PC-9 (cell line): ENCODE data around the gene ZDHHC11. TPM values are rescaled to one million over a fixed set of nuclear protein-coding genes. Genes with fewer than 3 reads are reported as not detected.

Source experiments
- BruUV-seq: library from RNA; stranded (reverse); fragments of 400-500 nt; replicated peaks from 2 replicates; lab custom pipeline; 2021; lab: Mats Ljungman, UMichigan
- CTCF ChIA-PET: fragments of 300-600 bp; sonication (Branson Sonifier 250); formaldehyde crosslinking; loops from one replicate; lab custom pipeline; 2022; ENCODE audit warnings: antibody characterized with exemption; lab: Charles Lee
- POLR2A ChIA-PET: fragments of 300-600 bp; sonication (Branson Sonifier 250); formaldehyde crosslinking; loops from one replicate; lab custom pipeline; 2022; ENCODE audit warnings: antibody characterized with exemption; ENCODE audit not compliant: unreplicated experiment; lab: Charles Lee
- DNase-seq, 2 experiments: peaks; one replicate each; pipeline versions ENCODE4 v3.0.0 to v3.0.0-alpha.2; 2015 to 2022; ENCODE audit warnings: mixed read lengths in 1 of 2
- H2AFZ ChIP-seq: fragments of 200-600 bp; sonication (generic); 2 replicates; pipeline ENCODE4 v1.8.1; 2017; ENCODE audit warnings: antibody characterized with exemption
- H3F3A ChIP-seq: fragments of 200-600 bp; sonication (generic); 2 replicates; pipeline ENCODE4 v1.8.1; 2017; ENCODE audit warnings: antibody characterized with exemption, mild to moderate bottlenecking, low read depth; ENCODE audit not compliant: insufficient read depth
- H3K27ac ChIP-seq: fragments of 200-600 bp; sonication (generic); 2 replicates; pipeline ENCODE4 v1.6.1; 2016; ENCODE audit warnings: mixed run types
- H3K27me3 ChIP-seq: fragments of 200-600 bp; sonication (generic); 2 replicates; pipeline ENCODE4 v1.6.1; 2016; ENCODE audit warnings: low read depth, mixed run types; ENCODE audit not compliant: insufficient read depth
- H3K36me3 ChIP-seq: fragments of 200-600 bp; sonication (generic); 2 replicates; pipeline ENCODE4 v1.6.1; 2016; ENCODE audit warnings: low read depth, mixed run types
- H3K4me1 ChIP-seq: fragments of 200-600 bp; sonication (generic); replicated peaks from 2 replicates; pipeline ENCODE4 v1.6.1; 2016; ENCODE audit warnings: mixed run types; ENCODE audit not compliant: insufficient read depth
- H3K4me2 ChIP-seq: fragments of 200-600 bp; sonication (generic); 2 replicates; pipeline ENCODE4 v1.6.1; 2017; ENCODE audit warnings: mixed run types
- H3K4me3 ChIP-seq: fragments of 200-600 bp; sonication (generic); 2 replicates; pipeline ENCODE4 v1.6.1; 2016; ENCODE audit warnings: mixed run types
- H3K79me2 ChIP-seq: fragments of 200-600 bp; sonication (generic); 2 replicates; pipeline ENCODE4 v1.6.1; 2017; ENCODE audit warnings: low read depth, mixed run types
- H3K9me2 ChIP-seq: fragments of 200-600 bp; sonication (generic); 2 replicates; pipeline ENCODE4 v1.8.1; 2017; ENCODE audit warnings: mild to moderate bottlenecking; ENCODE audit not compliant: insufficient read depth
- H3K9me3 ChIP-seq: fragments of 200-600 bp; sonication (generic); 2 replicates; pipeline ENCODE4 v1.8.1; 2016; ENCODE audit warnings: low read depth; ENCODE audit not compliant: insufficient read depth
- H4K20me1 ChIP-seq: fragments of 200-600 bp; sonication (generic); 2 replicates; pipeline ENCODE4 v1.8.1; 2017; ENCODE audit not compliant: insufficient read depth
- CTCF ChIP-seq: fragments of 200-600 bp; sonication (generic); conservative IDR thresholded peaks from 2 replicates; pipeline ENCODE4 v1.6.1; 2017; ENCODE audit warnings: mixed run types, antibody characterized with exemption, mild to moderate bottlenecking, moderate library complexity
- EZH2 ChIP-seq: fragments of 200-600 bp; sonication (generic); IDR thresholded peaks from 2 replicates; pipeline ENCODE4 v1.8.0; 2017; ENCODE audit warnings: antibody characterized with exemption, low read depth
- intact Hi-C: fragments of 100-400 bp; cut with micrococcal nuclease; formaldehyde crosslinking; loops from one replicate; pipeline ENCODE4 v1.10.0; 2022; ENCODE audit not compliant: unreplicated experiment
- total RNA-seq: library from RNA; stranded (reverse); gene quantifications from 2 replicates; pipeline ENCODE4 v1.2.3, GENCODE V29; 2021

ZDHHC11 gene
- total RNA-seq, 1 experiment from 2014 or later = 13.1 TPM

- no TSS peak for BruUV-seq
- H3K27ac ChIP-seq = no peak overlapping the region
- H3K4me1 ChIP-seq = no peaks in the 10 kb centered on the region
- H3K36me3 ChIP-seq = no peaks in the 10 kb centered on the region
- no peak overlapping the region for H3K4me2 ChIP-seq
- H3K79me2 ChIP-seq = no peaks in the 10 kb centered on the region
- intact Hi-C loops = no loop called here
- no peaks in the 10 kb centered on the region for H3K9me3 ChIP-seq
- DNase-seq = no peak
- POLR2A ChIA-PET = no interaction called here
- H3K9me2 ChIP-seq = no peaks in the 10 kb centered on the region
- peaks cover 29% of the 10 kb centered on the region for H3K27me3 ChIP-seq
- no peaks in the 10 kb centered on the region for H4K20me1 ChIP-seq
- H3K4me3 ChIP-seq = no peak overlapping the region
- peaks cover 11% of the 10 kb centered on the region; the same call in 1 of the 2 replicates for H3F3A ChIP-seq
- H2AFZ ChIP-seq = no peak overlapping the region
- CTCF ChIA-PET = no interaction called here
- TF ChIP-seq CTCF = no peak
- no peak for TF ChIP-seq EZH2
These were observed 1.2 kb upstream of the ZDHHC11 start for GRCh38 chr5:852018-852417.

- TF ChIP-seq EZH2 (no peak), CTCF (no peak)
- Histone ChIP-seq H3K9me3 (no peaks in the 10 kb centered on the region), H2AFZ (no peak overlapping the region), H3K36me3 (no peaks in the 10 kb centered on the region), H3K79me2 (no peaks in the 10 kb centered on the region), H3K27ac (no peak overlapping the region), H3K4me3 (no peak overlapping the region), H3F3A (peaks cover 8% of the 10 kb centered on the region; the same call in 1 of the 2 replicates), H3K27me3 (peaks cover 33% of the 10 kb centered on the region), H3K4me1 (no peaks in the 10 kb centered on the region), H3K9me2 (no peaks in the 10 kb centered on the region), H4K20me1 (no peaks in the 10 kb centered on the region), H3K4me2 (no peak overlapping the region)
- DNase-seq = no peak
- POLR2A ChIA-PET = no interaction called here
- CTCF ChIA-PET = no interaction called here
- intact Hi-C loops = no loop called here
- BruUV-seq = no TSS peak
These were observed 767 bp upstream of the ZDHHC11 start for GRCh38 chr5:851553-851952.

GRCh38 chr5:851076-851475 is 290 bp upstream of the ZDHHC11 start:
- no peak overlapping the region for H3K27ac ChIP-seq
- no peak for DNase-seq
- H3K9me3 ChIP-seq = no peaks in the 10 kb centered on the region
- H3K4me1 ChIP-seq = no peaks in the 10 kb centered on the region
- no peaks in the 10 kb centered on the region for H3K79me2 ChIP-seq
- no peak overlapping the region for H2AFZ ChIP-seq
- no TSS peak for BruUV-seq
- no peak overlapping the region for H3K4me3 ChIP-seq
- no peaks in the 10 kb centered on the region for H3K9me2 ChIP-seq
- H3K36me3 ChIP-seq = no peaks in the 10 kb centered on the region
- no peak for TF ChIP-seq CTCF
- TF ChIP-seq EZH2 = no peak
- H3K4me2 ChIP-seq = no peak overlapping the region
- ChIA-PET POLR2A (no interaction called here), CTCF (no interaction called here)
- no peaks in the 10 kb centered on the region for H4K20me1 ChIP-seq
- H3F3A ChIP-seq = peaks cover 3% of the 10 kb centered on the region; the same call in 1 of the 2 replicates
- intact Hi-C loops = no loop called here
- peaks cover 35% of the 10 kb centered on the region for H3K27me3 ChIP-seq
